ENCODE data around the gene EBF4.

DNA sequence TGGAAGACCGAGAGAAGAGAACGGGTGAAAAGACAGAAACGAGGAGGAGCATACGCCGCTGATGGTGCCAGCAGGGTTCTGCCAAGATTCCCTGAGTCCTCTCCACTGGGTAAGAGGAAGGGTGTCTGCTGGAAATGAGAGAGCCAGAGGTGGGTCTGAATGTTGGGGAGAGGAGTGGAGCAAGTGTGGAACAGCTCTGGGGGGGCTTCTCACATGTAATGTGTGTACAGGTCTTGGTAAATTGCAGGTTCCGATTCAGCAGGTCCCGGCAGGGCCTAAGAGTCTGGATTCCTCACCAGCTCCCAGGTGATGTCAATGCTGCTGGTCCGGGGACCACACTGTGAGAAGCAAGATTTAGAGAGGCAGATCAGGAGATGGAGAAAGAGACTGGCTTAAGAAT lies 1.5 kb upstream of the EBF4 start:
- no peak for TF ChIP-seq CTCF (IDR thresholded peaks at IDR 0.05; ENCODE audit: low read depth, low read length, poor library complexity, severe bottlenecking)
- no peak; the same call in 1 of the 2 replicates for TF ChIP-seq EZH2phosphoT487 (IDR thresholded peaks at IDR 0.05; ENCODE audit: borderline replicate concordance, low read length)

All from DOHH2 (cell line).